HepG2 (cell line): ENCODE measurements around the gene SERPINB6. TPM values are rescaled to one million over a fixed set of nuclear protein-coding genes. Genes with fewer than 3 reads are reported as not detected.
A peak's percentile ranks its signal among the peaks of the same experiment; 100 is the strongest.

Experiments
- DRAP1 ChIP-seq: IDR thresholded peaks from 2 replicates; pipeline ENCODE4 v1.6.1; 2016; ENCODE audit warnings: missing genetic modification reagents, missing compliant biosample characterization
- ERF ChIP-seq: IDR thresholded peaks from 2 replicates; pipeline ENCODE4 v1.6.1; 2018; ENCODE audit warnings: missing biosample characterization, missing genetic modification reagents
- HNRNPH1 ChIP-seq: fragments of 200-400 bp; formaldehyde crosslinking; optimal IDR thresholded peaks from 2 replicates; pipeline ENCODE3; 2017; ENCODE audit warnings: mild to moderate bottlenecking, low read depth, low read length
- JUNB ChIP-seq: sonication (generic); formaldehyde crosslinking; IDR thresholded peaks from 2 replicates; pipeline ENCODE4 v1.8.0; 2022; ENCODE audit warnings: missing genetic modification reagents, mild to moderate bottlenecking, borderline replicate concordance
- KLF9 ChIP-seq: IDR thresholded peaks from 2 replicates; pipeline ENCODE4 v1.6.1; 2016; ENCODE audit warnings: low read depth
- MBNL3 ChIP-seq: fragments of 250-450 bp; sonication (Bioruptor Pico); conservative IDR thresholded peaks from 2 replicates; pipeline ENCODE4 v1.8.0; 2022; ENCODE audit warnings: mild to moderate bottlenecking, inconsistent platforms
- MED1 ChIP-seq: sonication (generic); formaldehyde crosslinking; IDR thresholded peaks from 2 replicates; pipeline ENCODE4 v1.4.0; 2020; ENCODE audit warnings: missing genetic modification reagents
- NFE2 ChIP-seq: sonication (generic); formaldehyde crosslinking; IDR thresholded peaks from 2 replicates; pipeline ENCODE4 v1.4.0; 2020; ENCODE audit warnings: missing genetic modification reagents
- NONO ChIP-seq, 2 experiments: fragments of 450-650 bp in 1 of 2; sonication (generic) in 1 of 2; formaldehyde crosslinking in 1 of 2; IDR thresholded peaks in 1 of 2; conservative IDR thresholded peaks in 1 of 2; 2 replicates each; pipeline versions ENCODE4 v1.6.1 to v1.8.0; 2017 to 2022; ENCODE audit warnings: mild to moderate bottlenecking in 1 of 2, missing genetic modification reagents in 1 of 2, moderate library complexity in 1 of 2
- ONECUT2 ChIP-seq: sonication (generic); formaldehyde crosslinking; IDR thresholded peaks from 2 replicates; pipeline ENCODE4 v1.4.0; 2020; ENCODE audit warnings: missing genetic modification reagents
- PHF21A ChIP-seq: sonication (generic); formaldehyde crosslinking; IDR thresholded peaks from 2 replicates; pipeline ENCODE4 v1.5.0; 2020; ENCODE audit warnings: mild to moderate bottlenecking, missing genetic modification reagents
- RFX1 ChIP-seq: fragments of 450-650 bp; IDR thresholded peaks from 2 replicates; pipeline ENCODE4 v1.6.1; 2017
- TCF7L2 ChIP-seq: IDR thresholded peaks from 2 replicates; pipeline ENCODE4 v1.6.1; 2011; ENCODE audit warnings: mild to moderate bottlenecking, low read depth, low read length, moderate library complexity
- TERF1 ChIP-seq: sonication (generic); formaldehyde crosslinking; IDR thresholded peaks from 2 replicates; pipeline ENCODE4 v1.8.0; 2022; ENCODE audit warnings: mild to moderate bottlenecking, missing genetic modification reagents, moderate library complexity
- ZNF326 ChIP-seq: sonication (generic); formaldehyde crosslinking; IDR thresholded peaks from 2 replicates; pipeline ENCODE4 v1.4.0; 2020; ENCODE audit warnings: missing genetic modification reagents, borderline replicate concordance
- ZNF414 ChIP-seq: sonication (generic); formaldehyde crosslinking; IDR thresholded peaks from 2 replicates; pipeline ENCODE4 v1.5.0; 2020; ENCODE audit warnings: missing genetic modification reagents
- ZNF816 ChIP-seq: sonication (generic); formaldehyde crosslinking; IDR thresholded peaks from 2 replicates; pipeline ENCODE4 v1.8.0; 2022; ENCODE audit warnings: missing genetic modification reagents, mild to moderate bottlenecking, borderline replicate concordance
- polyA plus RNA-seq, 8 experiments: library from polyadenylated mRNA; depleted of rRNA in 3 of 8; stranded (reverse) in 7 of 8; unstranded in 1 of 8; fragments of >200 nt; fragmentation: Illumina TruSeq in 4 of 8; extraction: Trizol in 4 of 8; gene quantifications; 2 replicates each; pipeline versions ENCODE4 v1.2.1 to v1.2.3, GENCODE V29; 2011 to 2016; ENCODE audit warnings: low read depth in 4 of 8, missing spikeins in 1 of 8, mixed read lengths in 1 of 8; ENCODE audit not compliant: insufficient read depth in 1 of 8
- total RNA-seq, 5 experiments: library from RNA; depleted of rRNA; stranded (reverse); fragments of >200 nt; fragmentation: Illumina TruSeq; extraction: Trizol; gene quantifications; 2 replicates each; pipeline ENCODE4 v1.2.3, GENCODE V29; 2016; ENCODE audit warnings: low read depth in 1 of 5
- TF ChIP-seq, protein P1 (sequence below): sonication (generic); formaldehyde crosslinking; IDR thresholded peaks from 2 replicates; pipeline ENCODE4 v1.8.0; 2022; ENCODE audit warnings: mild to moderate bottlenecking, missing genetic modification reagents, borderline replicate concordance
- TF ChIP-seq, protein P2 (sequence below): sonication (generic); formaldehyde crosslinking; conservative IDR thresholded peaks from 2 replicates; pipeline ENCODE4 v1.4.0; 2020; ENCODE audit warnings: missing genetic modification reagents
- TF ChIP-seq, protein P3 (sequence below): sonication (generic); formaldehyde crosslinking; conservative IDR thresholded peaks from 2 replicates; pipeline ENCODE4 v1.8.0; 2022; ENCODE audit warnings: missing genetic modification reagents

SERPINB6 gene
- total and polyA plus RNA-seq, 2 of the 13 experiments (the other 11 are each of a cell fraction or from before 2014, with no cell fraction given): 38.2 to 61.3 TPM

GRCh38 chr6:2998998-2999617, 27.7 kb upstream of the SERPINB6 start (continued):
- TF ChIP-seq JUNB (CRISPR knock-in tag) (0 out of 2 replicates have a peak, but pooled peaks have one; percentile 25), TERF1 (CRISPR knock-in tag) (no peak), MBNL3 (CRISPR knock-in tag) (no peak), TCF7L2 (no peak), ZNF816 (peak; percentile 87; the same call in 1 of the 2 replicates), ZNF326 (CRISPR knock-in tag) (no peak), ZNF414 (no peak), NFE2 (no peak), MED1 (CRISPR knock-in tag) (peak; percentile 85), HNRNPH1 (peak; percentile 34), PHF21A (CRISPR knock-in tag) (peak; percentile 80), ERF (CRISPR knock-in tag) (no peak; the same call in 1 of the 2 replicates), KLF9 (CRISPR knock-in tag) (0 out of 2 replicates have a peak, but pooled peaks have one; percentile 37), RFX1 (no peak; the same call in 1 of the 2 replicates), NONO (IDR thresholded peaks at IDR 0.05) (no peak), NONO (CRISPR knock-in tag; conservative IDR thresholded peaks at IDR 0.05) (peak; percentile 61), DRAP1 (CRISPR knock-in tag) (peak; percentile 8; the same call in 1 of the 2 replicates), ONECUT2 (peak; percentile 33; the same call in 1 of the 2 replicates)
- TF ChIP-seq, protein P1, sequence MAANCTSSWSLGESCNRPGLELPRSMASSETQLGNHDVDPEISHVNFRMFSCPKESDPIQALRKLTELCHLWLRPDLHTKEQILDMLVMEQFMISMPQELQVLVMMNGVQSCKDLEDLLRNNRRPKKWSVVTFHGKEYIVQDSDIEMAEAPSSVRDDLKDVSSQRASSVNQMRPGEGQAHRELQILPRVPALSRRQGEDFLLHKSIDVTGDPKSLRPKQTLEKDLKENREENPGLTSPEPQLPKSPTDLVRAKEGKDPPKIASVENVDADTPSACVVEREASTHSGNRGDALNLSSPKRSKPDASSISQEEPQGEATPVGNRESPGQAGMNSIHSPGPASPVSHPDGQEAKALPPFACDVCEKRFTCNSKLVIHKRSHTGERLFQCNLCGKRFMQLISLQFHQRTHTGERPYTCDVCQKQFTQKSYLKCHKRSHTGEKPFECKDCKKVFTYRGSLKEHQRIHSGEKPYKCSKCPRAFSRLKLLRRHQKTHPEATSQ (CRISPR knock-in tag): peak; percentile 3; the same call in 1 of the 2 replicates
- TF ChIP-seq, protein P2, sequence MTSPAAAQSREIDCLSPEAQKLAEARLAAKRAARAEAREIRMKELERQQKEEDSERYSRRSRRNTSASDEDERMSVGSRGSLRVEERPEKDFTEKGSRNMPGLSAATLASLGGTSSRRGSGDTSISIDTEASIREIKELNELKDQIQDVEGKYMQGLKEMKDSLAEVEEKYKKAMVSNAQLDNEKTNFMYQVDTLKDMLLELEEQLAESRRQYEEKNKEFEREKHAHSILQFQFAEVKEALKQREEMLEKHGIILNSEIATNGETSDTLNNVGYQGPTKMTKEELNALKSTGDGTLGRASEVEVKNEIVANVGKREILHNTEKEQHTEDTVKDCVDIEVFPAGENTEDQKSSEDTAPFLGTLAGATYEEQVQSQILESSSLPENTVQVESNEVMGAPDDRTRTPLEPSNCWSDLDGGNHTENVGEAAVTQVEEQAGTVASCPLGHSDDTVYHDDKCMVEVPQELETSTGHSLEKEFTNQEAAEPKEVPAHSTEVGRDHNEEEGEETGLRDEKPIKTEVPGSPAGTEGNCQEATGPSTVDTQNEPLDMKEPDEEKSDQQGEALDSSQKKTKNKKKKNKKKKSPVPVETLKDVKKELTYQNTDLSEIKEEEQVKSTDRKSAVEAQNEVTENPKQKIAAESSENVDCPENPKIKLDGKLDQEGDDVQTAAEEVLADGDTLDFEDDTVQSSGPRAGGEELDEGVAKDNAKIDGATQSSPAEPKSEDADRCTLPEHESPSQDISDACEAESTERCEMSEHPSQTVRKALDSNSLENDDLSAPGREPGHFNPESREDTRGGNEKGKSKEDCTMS (CRISPR knock-in tag): no peak
- TF ChIP-seq, protein P3, sequence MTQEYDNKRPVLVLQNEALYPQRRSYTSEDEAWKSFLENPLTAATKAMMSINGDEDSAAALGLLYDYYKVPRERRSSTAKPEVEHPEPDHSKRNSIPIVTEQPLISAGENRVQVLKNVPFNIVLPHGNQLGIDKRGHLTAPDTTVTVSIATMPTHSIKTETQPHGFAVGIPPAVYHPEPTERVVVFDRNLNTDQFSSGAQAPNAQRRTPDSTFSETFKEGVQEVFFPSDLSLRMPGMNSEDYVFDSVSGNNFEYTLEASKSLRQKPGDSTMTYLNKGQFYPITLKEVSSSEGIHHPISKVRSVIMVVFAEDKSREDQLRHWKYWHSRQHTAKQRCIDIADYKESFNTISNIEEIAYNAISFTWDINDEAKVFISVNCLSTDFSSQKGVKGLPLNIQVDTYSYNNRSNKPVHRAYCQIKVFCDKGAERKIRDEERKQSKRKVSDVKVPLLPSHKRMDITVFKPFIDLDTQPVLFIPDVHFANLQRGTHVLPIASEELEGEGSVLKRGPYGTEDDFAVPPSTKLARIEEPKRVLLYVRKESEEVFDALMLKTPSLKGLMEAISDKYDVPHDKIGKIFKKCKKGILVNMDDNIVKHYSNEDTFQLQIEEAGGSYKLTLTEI (CRISPR knock-in tag): no peak
